22Rv1 (cell line): Measurements from ENCODE around the gene ARHGEF2.
"Not testable (repeated sequence)": the region's sequence is repeated elsewhere in the genome, so short reads cannot be mapped to it uniquely, and the experiment has no call there.

ENCODE experiments used
- H3K27ac ChIP-seq: fragments of 450-650 bp; 2 replicates; pipeline ENCODE4 v1.5.1; 2017
- ZFX ChIP-seq: fragments of 450-650 bp; IDR thresholded peaks from 2 replicates; pipeline ENCODE4 v1.6.1; 2017; ENCODE audit warnings: antibody characterized with exemption, borderline replicate concordance
- TF ChIP-seq, protein P1 (sequence below): fragments of 450-650 bp; IDR thresholded peaks from 2 replicates; pipeline ENCODE4 v1.5.1; 2017; ENCODE audit warnings: mild to moderate bottlenecking

ARHGEF2 gene

DNA sequence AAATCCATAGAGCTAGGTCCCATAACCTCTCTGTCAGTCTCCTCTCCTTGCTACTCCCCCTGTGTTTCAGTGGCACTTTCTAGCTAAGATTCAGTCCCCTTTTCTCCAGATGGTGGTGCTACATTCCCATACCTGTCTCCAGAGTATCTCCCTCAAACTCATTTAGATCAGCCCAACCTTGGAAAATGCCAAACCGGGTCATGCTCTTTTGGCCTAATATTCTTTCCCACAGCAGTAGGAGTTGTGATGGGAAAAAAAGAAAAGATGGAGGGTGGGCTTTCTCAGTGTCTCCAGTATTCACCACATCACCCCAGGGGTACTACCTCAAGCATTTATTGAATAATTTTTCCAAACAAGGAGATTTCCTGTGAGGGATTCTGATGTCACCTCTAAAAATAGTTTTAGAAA lies 40.1 kb downstream of the ARHGEF2 start:
- TF ChIP-seq, protein P1, sequence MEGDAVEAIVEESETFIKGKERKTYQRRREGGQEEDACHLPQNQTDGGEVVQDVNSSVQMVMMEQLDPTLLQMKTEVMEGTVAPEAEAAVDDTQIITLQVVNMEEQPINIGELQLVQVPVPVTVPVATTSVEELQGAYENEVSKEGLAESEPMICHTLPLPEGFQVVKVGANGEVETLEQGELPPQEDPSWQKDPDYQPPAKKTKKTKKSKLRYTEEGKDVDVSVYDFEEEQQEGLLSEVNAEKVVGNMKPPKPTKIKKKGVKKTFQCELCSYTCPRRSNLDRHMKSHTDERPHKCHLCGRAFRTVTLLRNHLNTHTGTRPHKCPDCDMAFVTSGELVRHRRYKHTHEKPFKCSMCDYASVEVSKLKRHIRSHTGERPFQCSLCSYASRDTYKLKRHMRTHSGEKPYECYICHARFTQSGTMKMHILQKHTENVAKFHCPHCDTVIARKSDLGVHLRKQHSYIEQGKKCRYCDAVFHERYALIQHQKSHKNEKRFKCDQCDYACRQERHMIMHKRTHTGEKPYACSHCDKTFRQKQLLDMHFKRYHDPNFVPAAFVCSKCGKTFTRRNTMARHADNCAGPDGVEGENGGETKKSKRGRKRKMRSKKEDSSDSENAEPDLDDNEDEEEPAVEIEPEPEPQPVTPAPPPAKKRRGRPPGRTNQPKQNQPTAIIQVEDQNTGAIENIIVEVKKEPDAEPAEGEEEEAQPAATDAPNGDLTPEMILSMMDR, result peak; percentile 83
- no peak for TF ChIP-seq ZFX
- no peak overlapping the region for H3K27ac ChIP-seq

DNA sequence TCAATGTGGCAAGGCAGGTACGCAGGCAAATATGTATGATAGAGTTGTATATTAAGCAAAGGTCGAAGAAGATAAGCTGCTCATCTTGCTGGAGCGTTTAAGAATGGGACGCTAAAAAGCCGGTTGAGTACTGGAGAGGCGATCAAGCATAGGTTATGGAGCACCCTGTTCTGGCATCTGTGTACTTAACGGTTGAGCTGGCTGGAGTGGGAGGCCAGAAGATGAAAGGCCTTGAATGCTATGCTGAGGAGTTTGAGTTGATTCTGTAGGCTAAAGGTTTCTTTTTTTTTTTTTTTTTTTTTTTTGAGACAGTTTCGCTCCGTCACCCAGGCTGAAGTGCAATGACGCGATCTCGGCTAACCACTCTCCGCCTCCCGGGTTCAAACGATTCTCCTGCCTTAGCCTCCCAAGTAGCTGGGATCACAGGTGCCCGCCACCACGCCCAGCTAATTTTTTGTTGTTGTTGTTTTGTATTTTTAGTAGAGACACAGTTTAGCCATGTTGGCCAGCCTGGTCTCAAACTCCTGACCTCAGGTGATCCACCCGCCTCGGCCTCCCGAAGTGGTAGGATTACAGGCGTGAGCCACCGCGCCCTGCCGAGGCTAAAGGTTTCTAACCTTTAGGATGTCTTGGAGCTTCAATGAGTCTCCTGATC lies 43.3 kb downstream of the ARHGEF2 start:
- no peak for TF ChIP-seq ZFX

GRCh38 chr1:155934097-155934935 lies 44.0 kb downstream of the ARHGEF2 start, which contains the start of gene KHDC4:
KHDC4 (minus strand) TSS chr1:155934413; CDS start chr1:155934373, 40 bp downstream.
- TF ChIP-seq, protein P1, result 0 out of 2 replicates have a peak, but pooled peaks have one; percentile 3
- TF ChIP-seq ZFX, result 0 out of 2 replicates have a peak, but pooled peaks have one; percentile 40
- peak within 1 kb of the TSS; percentile 95 for H3K27ac ChIP-seq

More for the DNA sequence above, 43.3 kb downstream of the ARHGEF2 start:
- peak overlapping the region; percentile 95 for H3K27ac ChIP-seq

- H3K27ac ChIP-seq, result peak overlapping the region; percentile 95
Observed at GRCh38 chr1:155933591-155934096, 44.7 kb downstream of the ARHGEF2 start.

GRCh38 chr1:155932487-155932886 lies 45.9 kb downstream of the ARHGEF2 start:
- TF ChIP-seq ZFX, result no peak
- TF ChIP-seq, protein P1, result no peak
- H3K27ac ChIP-seq, result no peak overlapping the region

More at GRCh38 chr1:155933591-155934096, 44.7 kb downstream of the ARHGEF2 start:
- no peak for TF ChIP-seq ZFX
- TF ChIP-seq, protein P1, result 0 out of 2 replicates have a peak, but pooled peaks have one; percentile 1

- no peak overlapping the region for H3K27ac ChIP-seq
- no peak for TF ChIP-seq ZFX
- TF ChIP-seq, protein P1, result no peak
Observed at GRCh38 chr1:155932081-155932480, 46.3 kb downstream of the ARHGEF2 start.

DNA sequence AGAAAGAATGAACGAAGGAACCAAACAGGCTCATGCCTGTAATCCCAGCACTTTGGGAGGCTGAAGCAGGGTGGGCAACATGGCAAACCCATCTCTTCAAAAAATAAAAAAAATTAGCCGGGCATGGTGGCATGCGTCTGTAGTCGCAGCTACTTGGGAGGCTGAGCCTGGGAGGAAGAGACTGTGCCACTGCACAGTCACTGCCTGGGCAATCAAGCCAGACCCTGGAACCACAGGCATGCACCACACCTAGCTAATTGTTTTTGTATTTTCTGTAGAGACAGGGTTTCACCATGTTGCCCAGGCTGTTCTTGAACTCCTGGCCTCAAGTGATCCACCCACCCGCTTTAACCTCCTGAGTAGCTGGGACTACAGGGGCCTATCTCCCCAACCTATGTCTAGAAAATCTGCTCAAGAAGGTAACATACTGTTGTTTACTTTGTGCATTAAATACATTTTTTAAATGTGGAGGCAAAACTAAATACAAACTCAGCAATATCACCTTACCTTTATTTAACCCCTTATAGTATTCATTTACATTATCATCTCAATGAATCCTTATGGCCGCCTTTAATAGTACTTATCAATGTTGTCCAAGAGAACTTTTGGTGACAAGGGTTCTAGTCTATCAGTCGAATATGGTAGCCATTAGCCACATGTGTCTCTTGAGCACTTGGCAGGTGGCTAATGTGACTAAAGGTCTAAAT lies 46.9 kb downstream of the ARHGEF2 start:
- H3K27ac ChIP-seq, result no peak overlapping the region
- TF ChIP-seq ZFX, result no peak
- TF ChIP-seq, protein P1, result no peak

DNA sequence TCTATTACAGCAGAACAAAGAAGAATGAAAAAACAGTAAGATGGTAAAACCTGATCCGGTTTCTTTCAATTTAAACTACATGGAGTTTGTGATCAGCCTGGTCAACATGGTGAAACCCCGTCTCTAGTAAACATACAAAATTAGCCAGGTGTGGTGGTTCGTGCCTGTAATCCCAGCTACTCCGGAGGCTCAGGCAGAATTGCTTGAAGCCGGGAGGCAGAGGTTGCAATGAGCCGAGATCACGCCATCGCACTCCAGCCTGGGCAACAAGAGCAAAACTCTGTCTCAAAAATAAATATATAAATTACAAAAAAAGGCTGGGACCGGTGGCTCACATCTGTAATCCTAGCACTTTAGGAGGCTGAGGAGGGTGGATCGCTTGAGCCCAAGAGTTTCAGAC lies 47.6 kb downstream of the ARHGEF2 start:
- not testable (repeated sequence) for H3K27ac ChIP-seq
